ENCODE data around the gene ATP2C1. TPM values are rescaled to one million over a fixed set of nuclear protein-coding genes. Genes with fewer than 3 reads are reported as not detected.
"Not testable (repeated sequence)": the region's sequence is repeated elsewhere in the genome, so short reads cannot be mapped to it uniquely, and the experiment has no call there.

ATP2C1 gene
- total and polyA plus RNA-seq, 9 of the 15 experiments (the other 6 are each of a cell fraction or from before 2014, with no cell fraction given), result 10.0 to 53.5 (median 27.9) TPM

DNA sequence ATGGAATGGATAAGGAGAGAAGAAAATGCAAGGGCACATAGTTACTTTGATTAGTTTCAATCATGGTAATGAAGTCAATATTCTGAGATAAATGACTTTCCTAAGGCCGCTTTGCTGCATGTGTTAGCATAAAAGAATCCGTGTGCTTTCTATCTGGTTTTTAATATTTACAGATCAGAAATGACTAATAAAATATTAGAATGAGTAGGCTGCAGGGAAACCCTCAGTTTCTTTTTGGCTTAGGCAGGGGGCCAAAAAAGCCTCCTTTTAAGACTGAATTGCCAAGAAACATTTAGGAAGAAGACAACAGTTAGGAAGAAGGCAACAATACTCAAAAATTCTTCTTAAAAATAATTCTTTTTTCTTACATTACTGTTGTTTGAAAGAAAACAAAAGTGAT, 144.4 kb downstream of the ATP2C1 start:
- in situ Hi-C loops (cut with MboI), result loop anchor here (25.0 kb wide), 2 partner anchors 449 to 974 kb away; no protein-coding TSS in a partner anchor

DNA sequence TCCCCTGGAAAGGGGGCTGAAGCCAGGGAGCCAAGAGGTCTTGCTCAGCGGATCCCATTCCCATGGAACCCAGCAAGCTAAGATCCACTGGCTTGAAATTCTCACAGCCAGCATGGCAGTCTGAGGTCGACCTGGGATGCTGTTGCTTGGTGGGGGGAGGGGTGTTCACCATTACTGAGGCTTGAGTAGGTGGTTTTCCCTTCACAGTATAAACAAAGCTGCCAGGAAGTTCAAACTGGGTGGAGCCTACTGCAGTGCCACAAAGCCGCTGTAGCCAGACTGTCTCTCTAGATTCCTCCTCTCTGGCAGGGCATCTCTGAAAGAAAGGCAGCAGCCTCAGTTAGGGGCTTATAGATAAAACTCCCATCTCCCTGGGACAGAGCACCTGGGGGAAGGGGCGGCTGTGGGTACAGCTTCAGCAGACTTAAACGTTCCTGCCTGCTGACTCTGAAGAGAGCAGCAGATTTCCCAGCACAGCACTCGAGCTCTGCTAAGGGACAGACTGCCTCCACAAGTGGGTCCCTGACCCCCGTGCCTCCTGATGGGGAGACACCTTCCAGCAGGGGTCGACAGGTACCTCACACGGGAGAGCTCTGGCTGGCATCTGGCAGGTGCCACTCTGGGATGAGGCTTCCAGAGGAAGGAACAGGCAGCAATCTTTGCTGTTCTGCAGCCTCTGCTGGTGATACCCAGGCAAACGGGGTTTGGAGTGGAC, 148.5 kb downstream of the ATP2C1 start:
- H3K9me1 ChIP-seq (ENCODE audit: control insufficient read depth, insufficient read depth, low read length); DNase-seq (ENCODE audit: extremely low read depth in 1 of 4, low spot score in 3 of 4); H3K27me3 ChIP-seq (ENCODE audit: control insufficient read depth in 2 of 2, insufficient read depth in 2 of 2, low read length in 2 of 2); POLR2A ChIA-PET; H3K9me3 ChIP-seq (replicated peaks; ENCODE audit: control insufficient read depth, insufficient read depth, low read depth, low read length); CTCF ChIA-PET (ENCODE audit: low intra/inter-chr PET ratio); H3K27ac ChIP-seq (ENCODE audit: extremely low read depth, low read depth, low read length); H3K4me3 ChIP-seq; H3K4me2 ChIP-seq (ENCODE audit: insufficient read depth, low read length); H3K9ac ChIP-seq (ENCODE audit: insufficient read depth in 1 of 2, low read depth in 2 of 2, low read length in 2 of 2); intact Hi-C loops (cut with micrococcal nuclease); BruUV-seq (replicated peaks); H2AFZ ChIP-seq (ENCODE audit: low read depth, low read length); FAIRE-seq; H3K36me3 ChIP-seq (ENCODE audit: control insufficient read depth, insufficient read depth, low read length); H3K4me1 ChIP-seq (replicated peaks in 1 of 2; ENCODE audit: control insufficient read depth in 2 of 2, insufficient read depth in 2 of 2, low read length in 2 of 2); H4K20me1 ChIP-seq (replicated peaks; ENCODE audit: control insufficient read depth, insufficient read depth, low read length); ATAC-seq; H3K79me2 ChIP-seq (ENCODE audit: control insufficient read depth, insufficient read depth, low read length): not testable (repeated sequence)
- in situ Hi-C loops (cut with MboI), result loop anchor here (25.0 kb wide), 2 partner anchors 445 to 970 kb away; no protein-coding TSS in a partner anchor
- WGBS (ENCODE audit: insufficient coverage, low coverage, missing lambda C conversion rate), result 29% methylated on average over 5 of the region's 10 CpGs

More for the DNA sequence above, 144.4 kb downstream of the ATP2C1 start:
- 28% methylated on average over 2 of the region's 2 CpGs for whole genome bisulfite sequencing (ENCODE audit: insufficient coverage, low coverage, missing lambda C conversion rate)
- ChIA-PET CTCF (ENCODE audit: low intra/inter-chr PET ratio) (no interaction called here), POLR2A (no interaction called here)
- H3K79me2 ChIP-seq (ENCODE audit: control insufficient read depth, insufficient read depth, low read length), result no peaks in the 10 kb centered on the region
- ATAC-seq, result no peak
- TF ChIP-seq, protein P1, sequence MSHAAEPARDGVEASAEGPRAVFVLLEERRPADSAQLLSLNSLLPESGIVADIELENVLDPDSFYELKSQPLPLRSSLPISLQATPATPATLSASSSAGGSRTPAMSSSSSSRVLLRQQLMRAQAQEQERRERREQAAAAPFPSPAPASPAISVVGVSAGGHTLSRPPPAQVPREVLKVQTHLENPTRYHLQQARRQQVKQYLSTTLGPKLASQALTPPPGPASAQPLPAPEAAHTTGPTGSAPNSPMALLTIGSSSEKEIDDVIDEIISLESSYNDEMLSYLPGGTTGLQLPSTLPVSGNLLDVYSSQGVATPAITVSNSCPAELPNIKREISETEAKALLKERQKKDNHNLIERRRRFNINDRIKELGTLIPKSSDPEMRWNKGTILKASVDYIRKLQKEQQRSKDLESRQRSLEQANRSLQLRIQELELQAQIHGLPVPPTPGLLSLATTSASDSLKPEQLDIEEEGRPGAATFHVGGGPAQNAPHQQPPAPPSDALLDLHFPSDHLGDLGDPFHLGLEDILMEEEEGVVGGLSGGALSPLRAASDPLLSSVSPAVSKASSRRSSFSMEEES (CRISPR knock-in tag; IDR thresholded peaks at IDR 0.05), result no peak
- TF ChIP-seq FOXP1 (CRISPR knock-in tag; IDR thresholded peaks at IDR 0.05) (no peak), EP400 (IDR thresholded peaks at IDR 0.05) (no peak), MTA2 (IDR thresholded peaks at IDR 0.05; ENCODE audit: low read depth) (no peak), ETV1 (tag; conservative IDR thresholded peaks at IDR 0.05; ENCODE audit: low read depth) (no peak), ZNF263 (CRISPR knock-in tag; IDR thresholded peaks at IDR 0.05; ENCODE audit: borderline replicate concordance) (no peak), SAP30 (IDR thresholded peaks at IDR 0.05; ENCODE audit: borderline replicate concordance, insufficient read depth, low read depth, low read length, poor library complexity, severe bottlenecking) (no peak), DACH1 (IDR thresholded peaks at IDR 0.05; ENCODE audit: partially characterized antibody) (no peak), EGR1 (conservative IDR thresholded peaks at IDR 0.05) (no peak), KLF10 (CRISPR knock-in tag; IDR thresholded peaks at IDR 0.05) (no peak), CBFA2T2 (conservative IDR thresholded peaks at IDR 0.05) (no peak), TEAD1 (CRISPR knock-in tag; IDR thresholded peaks at IDR 0.05) (no peak), KDM2B (CRISPR knock-in tag; IDR thresholded peaks at IDR 0.05) (no peak)
- TF ChIP-seq, protein P2, sequence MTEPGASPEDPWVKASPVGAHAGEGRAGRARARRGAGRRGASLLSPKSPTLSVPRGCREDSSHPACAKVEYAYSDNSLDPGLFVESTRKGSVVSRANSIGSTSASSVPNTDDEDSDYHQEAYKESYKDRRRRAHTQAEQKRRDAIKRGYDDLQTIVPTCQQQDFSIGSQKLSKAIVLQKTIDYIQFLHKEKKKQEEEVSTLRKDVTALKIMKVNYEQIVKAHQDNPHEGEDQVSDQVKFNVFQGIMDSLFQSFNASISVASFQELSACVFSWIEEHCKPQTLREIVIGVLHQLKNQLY (CRISPR knock-in tag; conservative IDR thresholded peaks at IDR 0.05), result no peak
- TF ChIP-seq, protein P3, sequence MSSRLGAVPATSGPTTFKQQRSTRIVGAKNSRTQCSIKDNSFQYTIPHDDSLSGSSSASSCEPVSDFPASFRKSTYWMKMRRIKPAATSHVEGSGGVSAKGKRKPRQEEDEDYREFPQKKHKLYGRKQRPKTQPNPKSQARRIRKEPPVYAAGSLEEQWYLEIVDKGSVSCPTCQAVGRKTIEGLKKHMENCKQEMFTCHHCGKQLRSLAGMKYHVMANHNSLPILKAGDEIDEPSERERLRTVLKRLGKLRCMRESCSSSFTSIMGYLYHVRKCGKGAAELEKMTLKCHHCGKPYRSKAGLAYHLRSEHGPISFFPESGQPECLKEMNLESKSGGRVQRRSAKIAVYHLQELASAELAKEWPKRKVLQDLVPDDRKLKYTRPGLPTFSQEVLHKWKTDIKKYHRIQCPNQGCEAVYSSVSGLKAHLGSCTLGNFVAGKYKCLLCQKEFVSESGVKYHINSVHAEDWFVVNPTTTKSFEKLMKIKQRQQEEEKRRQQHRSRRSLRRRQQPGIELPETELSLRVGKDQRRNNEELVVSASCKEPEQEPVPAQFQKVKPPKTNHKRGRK (tag; IDR thresholded peaks at IDR 0.05), result no peak
- no peaks in the 10 kb centered on the region for H3K4me1 ChIP-seq (replicated peaks in 1 of 2; ENCODE audit: control insufficient read depth in 2 of 2, insufficient read depth in 2 of 2, low read length in 2 of 2)
- H3K9me3 ChIP-seq (replicated peaks; ENCODE audit: control insufficient read depth, insufficient read depth, low read depth, low read length), result no peaks in the 10 kb centered on the region
- H3K4me3 ChIP-seq, result no peak overlapping the region
- no peak overlapping the region for H3K27ac ChIP-seq (ENCODE audit: extremely low read depth, low read depth, low read length)
- no peaks in the 10 kb centered on the region for H4K20me1 ChIP-seq (replicated peaks; ENCODE audit: control insufficient read depth, insufficient read depth, low read length)
- no peaks in the 10 kb centered on the region for H3K9me1 ChIP-seq (ENCODE audit: control insufficient read depth, insufficient read depth, low read length)
- intact Hi-C loops (cut with micrococcal nuclease), result no loop called here
- FAIRE-seq, result no peak
- no peak for DNase-seq (ENCODE audit: extremely low read depth in 1 of 4, low spot score in 3 of 4)
- no peaks in the 10 kb centered on the region for H3K27me3 ChIP-seq (ENCODE audit: control insufficient read depth in 2 of 2, insufficient read depth in 2 of 2, low read length in 2 of 2)
- no peak overlapping the region for H2AFZ ChIP-seq (ENCODE audit: low read depth, low read length)
- H3K36me3 ChIP-seq (ENCODE audit: control insufficient read depth, insufficient read depth, low read length), result no peaks in the 10 kb centered on the region
- no peak overlapping the region for H3K9ac ChIP-seq (ENCODE audit: insufficient read depth in 1 of 2, low read depth in 2 of 2, low read length in 2 of 2)
- H3K4me2 ChIP-seq (ENCODE audit: insufficient read depth, low read length), result no peak overlapping the region
- no TSS peak for BruUV-seq (replicated peaks)
